ENCODE data around the gene GRAMD4.

GRAMD4 gene

GRCh38 chr22:46672731-46673130, 52.5 kb downstream of the GRAMD4 start:
- no peaks in the 10 kb centered on the region for H3K9me3 Mint-ChIP-seq
- TF ChIP-seq CTCF (IDR thresholded peaks at IDR 0.05; ENCODE audit: unreplicated experiment in 3 of 3) = no peak
- no peak overlapping the region for H3K27ac Mint-ChIP-seq
- no peaks in the 10 kb centered on the region for H3K4me1 Mint-ChIP-seq
- H3K36me3 Mint-ChIP-seq (ENCODE audit: low read depth) = peaks cover 10% of the 10 kb centered on the region
- peaks cover 4% of the 10 kb centered on the region for H3K27me3 Mint-ChIP-seq (ENCODE audit: low read depth)
- H3K4me3 Mint-ChIP-seq = no peak overlapping the region

- H3K4me1 Mint-ChIP-seq = no peaks in the 10 kb centered on the region
- no peaks in the 10 kb centered on the region for H3K9me3 Mint-ChIP-seq
- TF ChIP-seq CTCF (IDR thresholded peaks at IDR 0.05; ENCODE audit: unreplicated experiment in 3 of 3) = no peak
- peaks cover 4% of the 10 kb centered on the region for H3K27me3 Mint-ChIP-seq (ENCODE audit: low read depth)
- no peak overlapping the region for H3K4me3 Mint-ChIP-seq
- peaks cover 10% of the 10 kb centered on the region for H3K36me3 Mint-ChIP-seq (ENCODE audit: low read depth)
- no peak overlapping the region for H3K27ac Mint-ChIP-seq
Observed at GRCh38 chr22:46673205-46673604, 53.0 kb downstream of the GRAMD4 start.

- H3K36me3 Mint-ChIP-seq (ENCODE audit: low read depth) = peaks cover 8% of the 10 kb centered on the region
- no peak overlapping the region for H3K4me3 Mint-ChIP-seq
- peaks cover 4% of the 10 kb centered on the region for H3K27me3 Mint-ChIP-seq (ENCODE audit: low read depth)
- H3K27ac Mint-ChIP-seq = no peak overlapping the region
- H3K9me3 Mint-ChIP-seq = no peaks in the 10 kb centered on the region
- no peak for TF ChIP-seq CTCF (IDR thresholded peaks at IDR 0.05; ENCODE audit: unreplicated experiment in 3 of 3)
- no peaks in the 10 kb centered on the region for H3K4me1 Mint-ChIP-seq
Observed at GRCh38 chr22:46673662-46674236, 53.6 kb downstream of the GRAMD4 start.

GRCh38 chr22:46674367-46674781, 54.2 kb downstream of the GRAMD4 start:
- Mint-ChIP-seq H3K9me3 (no peaks in the 10 kb centered on the region), H3K4me3 (no peak overlapping the region), H3K36me3 (ENCODE audit: low read depth) (peaks cover 4% of the 10 kb centered on the region), H3K4me1 (no peaks in the 10 kb centered on the region), H3K27ac (no peak overlapping the region), H3K27me3 (ENCODE audit: low read depth) (peaks cover 4% of the 10 kb centered on the region)
- TF ChIP-seq CTCF (IDR thresholded peaks at IDR 0.05; ENCODE audit: unreplicated experiment in 3 of 3) = no peak

GRCh38 chr22:46674906-46675305, 54.7 kb downstream of the GRAMD4 start:
- H3K9me3 Mint-ChIP-seq = no peaks in the 10 kb centered on the region
- no peak overlapping the region for H3K4me3 Mint-ChIP-seq
- no peak overlapping the region for H3K27ac Mint-ChIP-seq
- H3K4me1 Mint-ChIP-seq = no peaks in the 10 kb centered on the region
- H3K36me3 Mint-ChIP-seq (ENCODE audit: low read depth) = peaks cover 1% of the 10 kb centered on the region
- H3K27me3 Mint-ChIP-seq (ENCODE audit: low read depth) = peaks cover 4% of the 10 kb centered on the region
- no peak for TF ChIP-seq CTCF (IDR thresholded peaks at IDR 0.05; ENCODE audit: unreplicated experiment in 3 of 3)

GRCh38 chr22:46675479-46675878, 55.3 kb downstream of the GRAMD4 start:
- H3K4me3 Mint-ChIP-seq = no peak overlapping the region
- H3K27me3 Mint-ChIP-seq (ENCODE audit: low read depth) = peaks cover 4% of the 10 kb centered on the region
- H3K9me3 Mint-ChIP-seq = no peaks in the 10 kb centered on the region
- H3K4me1 Mint-ChIP-seq = no peaks in the 10 kb centered on the region
- H3K36me3 Mint-ChIP-seq (ENCODE audit: low read depth) = no peaks in the 10 kb centered on the region
- H3K27ac Mint-ChIP-seq = no peak overlapping the region
- no peak for TF ChIP-seq CTCF (IDR thresholded peaks at IDR 0.05; ENCODE audit: unreplicated experiment in 3 of 3)

All from nephron (organoid).